Esophagus mucosa (tissue), 1 donor: Measurements from ENCODE around the gene BCKDHB. TPM values are rescaled to one million over a fixed set of nuclear protein-coding genes. Genes with fewer than 3 reads are reported as not detected.

ENCODE experiments used
- total RNA-seq: library from RNA; stranded (reverse); gene quantifications from one replicate; pipeline ENCODE4 v1.2.4, GENCODE V29; 2023
- donor health status: DM: yes; HTN: yes; CAD: no.

Gene BCKDHB
- total RNA-seq, 1 donor from 2014 or later, result 12.9 TPM

Other genes with a start within 250 kb of the BCKDHB start
- 6.8 TPM for gene ELOVL4, start 159.1 kb upstream of the BCKDHB start, total RNA-seq
- 11.0 TPM for gene TTK, start 102.0 kb upstream of the BCKDHB start, total RNA-seq